H1 (cell line): ENCODE results near the gene NAT8L. TPM values are rescaled to one million over a fixed set of nuclear protein-coding genes. Genes with fewer than 3 reads are reported as not detected.

Source experiments
- CTCF ChIA-PET: fragments of 300-600 bp; sonication (Branson Sonifier 250); formaldehyde crosslinking; loops from one replicate; lab custom pipeline; 2021; ENCODE audit not compliant: partially characterized antibody; lab: Charles Lee
- POLR2A ChIA-PET: fragments of 300-600 bp; sonication (Branson Sonifier 250); formaldehyde crosslinking; loops from one replicate; lab custom pipeline; 2021; ENCODE audit warnings: inconsistent platforms; ENCODE audit not compliant: partially characterized antibody; lab: Charles Lee
- DNase-seq, 2 experiments: peaks; one replicate each; pipeline versions ENCODE4 v3.0.0 to v3.0.0-alpha.2; 2010 to 2022; ENCODE audit warnings: low spot score in 2 of 2, low read depth in 1 of 2, mixed read lengths in 1 of 2
- FAIRE-seq: peaks from 2 replicates; lab custom pipeline; 2011; peaks lifted over from hg19 to GRCh38; lab: Jason Lieb, UNC
- H2AFZ ChIP-seq: 2 replicates; pipeline ENCODE4 v1.8.1; 2012; ENCODE audit warnings: low read length, inconsistent platforms
- H2AK5ac ChIP-seq: 2 replicates; pipeline ENCODE4 v1.6.1; 2013; ENCODE audit warnings: low read depth, low read length
- H2BK120ac ChIP-seq: replicated peaks from 2 replicates; pipeline ENCODE3; 2013; ENCODE audit warnings: low read depth, low read length, inconsistent platforms
- H2BK12ac ChIP-seq: 2 replicates; pipeline ENCODE4 v1.6.1; 2013; ENCODE audit warnings: low read depth, low read length
- H2BK15ac ChIP-seq: 2 replicates; pipeline ENCODE4 v1.6.1; 2013; ENCODE audit warnings: low read length
- H2BK20ac ChIP-seq: 2 replicates; pipeline ENCODE4 v1.6.1; 2013; ENCODE audit warnings: low read length
- H2BK5ac ChIP-seq: 2 replicates; pipeline ENCODE4 v1.6.1; 2013; ENCODE audit warnings: low read depth, low read length
- H3K14ac ChIP-seq: 2 replicates; pipeline ENCODE4 v1.6.1; 2013; ENCODE audit warnings: inconsistent platforms; ENCODE audit not compliant: insufficient read length
- H3K18ac ChIP-seq: 2 replicates; pipeline ENCODE4 v1.6.1; 2013; ENCODE audit warnings: low read length; ENCODE audit errors: extremely low read depth
- H3K23ac ChIP-seq: 2 replicates; pipeline ENCODE4 v1.6.1; 2013; ENCODE audit warnings: inconsistent platforms; ENCODE audit not compliant: insufficient read length
- H3K23me2 ChIP-seq: 2 replicates; pipeline ENCODE4 v1.6.1; 2013; ENCODE audit warnings: low read depth, low read length
- H3K27ac ChIP-seq: 2 replicates; pipeline ENCODE4 v1.6.1; 2011; ENCODE audit warnings: low read depth, low read length, inconsistent platforms
- H3K27me3 ChIP-seq, 4 experiments: replicated peaks in 1 of 4; 1 replicate in 1 of 4; 2 replicates in 3 of 4; pipeline versions ENCODE4 v1.6.1 to v1.8.1; 2011 to 2013; ENCODE audit warnings: low read length in 3 of 4, mild to moderate bottlenecking in 3 of 4, inconsistent platforms in 2 of 4, mixed read lengths in 2 of 4, moderate library complexity in 1 of 4; ENCODE audit not compliant: control insufficient read depth in 3 of 4, insufficient read depth in 3 of 4; ENCODE audit errors: extremely low read depth in 1 of 4
- H3K36me3 ChIP-seq, 4 experiments: 2 replicates each; pipeline versions ENCODE4 v1.6.1 to v1.8.1; 2011 to 2013; ENCODE audit warnings: mild to moderate bottlenecking in 4 of 4, low read length in 3 of 4, moderate library complexity in 2 of 4, control low read depth in 1 of 4, inconsistent platforms in 1 of 4; ENCODE audit not compliant: insufficient read depth in 4 of 4, control insufficient read depth in 2 of 4
- H3K4ac ChIP-seq: replicated peaks from 2 replicates; pipeline ENCODE3; 2013; ENCODE audit warnings: low read length, low read depth, mixed read lengths, inconsistent platforms; ENCODE audit not compliant: insufficient read length
- H3K4me1 ChIP-seq, 4 experiments: replicated peaks in 1 of 4; 1 replicate in 1 of 4; 2 replicates in 3 of 4; pipeline versions ENCODE4 v1.6.1 to v1.8.1; 2011 to 2013; ENCODE audit warnings: low read length in 3 of 4, inconsistent platforms in 2 of 4, mixed read lengths in 1 of 4; ENCODE audit not compliant: insufficient read depth in 4 of 4, control insufficient read depth in 3 of 4
- H3K4me2 ChIP-seq, 2 experiments: 2 replicates each; pipeline versions ENCODE4 v1.6.1 to v1.8.1; 2011 to 2013; ENCODE audit warnings: low read depth in 2 of 2, low read length in 2 of 2, control low read depth in 1 of 2, inconsistent platforms in 1 of 2, mild to moderate bottlenecking in 1 of 2; ENCODE audit not compliant: insufficient read depth in 1 of 2
- H3K4me3 ChIP-seq, 4 experiments: fragments of 200-600, 300-600 bp in 1 of 4; sonication (generic), shearing (Covaris generic), sonication (Bioruptor Twin) in 1 of 4; 2 replicates each; pipeline versions ENCODE4 v1.5.1 to v1.8.1; 2011 to 2016; ENCODE audit warnings: low read length in 4 of 4, low read depth in 3 of 4, control low read depth in 2 of 4, inconsistent platforms in 2 of 4, mild to moderate bottlenecking in 2 of 4, mixed read lengths in 1 of 4, moderate library complexity in 1 of 4; ENCODE audit not compliant: insufficient read depth in 2 of 4; ENCODE audit errors: extremely low read depth in 1 of 4
- H3K56ac ChIP-seq: replicated peaks from 2 replicates; pipeline ENCODE3; 2013; ENCODE audit warnings: low read depth, mild to moderate bottlenecking, mixed read lengths, low read length, inconsistent platforms; ENCODE audit not compliant: insufficient read length
- H3K79me1 ChIP-seq: 2 replicates; pipeline ENCODE4 v1.6.1; 2013; ENCODE audit warnings: low read depth, low read length, control low read depth
- H3K79me2 ChIP-seq, 2 experiments: 2 replicates each; pipeline versions ENCODE4 v1.6.1 to v1.8.1; 2012 to 2013; ENCODE audit warnings: low read length in 2 of 2, mild to moderate bottlenecking in 2 of 2, inconsistent platforms in 1 of 2; ENCODE audit not compliant: insufficient read depth in 2 of 2, control insufficient read depth in 1 of 2
- H3K9ac ChIP-seq, 4 experiments: replicated peaks in 1 of 4; 1 replicate in 1 of 4; 2 replicates in 3 of 4; pipeline versions ENCODE4 v1.6.1 to v1.8.1; 2011 to 2013; ENCODE audit warnings: low read depth in 3 of 4, low read length in 3 of 4, control low read depth in 2 of 4, mild to moderate bottlenecking in 2 of 4, moderate library complexity in 2 of 4, inconsistent platforms in 1 of 4; ENCODE audit errors: extremely low read depth in 1 of 4
- H3K9me3 ChIP-seq, 2 experiments: 2 replicates each; pipeline versions ENCODE4 v1.6.1 to v1.8.1; 2012 to 2013; ENCODE audit warnings: mild to moderate bottlenecking in 2 of 2, moderate library complexity in 2 of 2, control low read depth in 1 of 2, inconsistent platforms in 1 of 2, low read depth in 1 of 2, low read length in 1 of 2, mixed read lengths in 1 of 2; ENCODE audit not compliant: insufficient read depth in 2 of 2
- H4K20me1 ChIP-seq, 2 experiments: replicated peaks in 1 of 2; 2 replicates each; pipeline versions ENCODE3 to v1.8.1; 2011 to 2013; ENCODE audit warnings: inconsistent platforms in 2 of 2, low read length in 2 of 2, mild to moderate bottlenecking in 1 of 2; ENCODE audit not compliant: insufficient read depth in 2 of 2, control insufficient read depth in 1 of 2
- H4K5ac ChIP-seq: 2 replicates; pipeline ENCODE4 v1.6.1; 2013; ENCODE audit warnings: low read length, low read depth, mixed read lengths, inconsistent platforms; ENCODE audit not compliant: insufficient read length
- H4K8ac ChIP-seq: 2 replicates; pipeline ENCODE4 v1.8.0; 2013; ENCODE audit warnings: mild to moderate bottlenecking, moderate library complexity, low read length, inconsistent platforms; ENCODE audit not compliant: insufficient read depth; ENCODE audit errors: extremely low read depth
- H4K91ac ChIP-seq: replicated peaks from 2 replicates; pipeline ENCODE3; 2013; ENCODE audit warnings: low read length, mixed read lengths, inconsistent platforms; ENCODE audit not compliant: insufficient read length
- ASH2L ChIP-seq: fragments of 200-600, 300-600 bp; sonication (generic); IDR thresholded peaks from one replicate; pipeline ENCODE4 v1.7.1; 2017; ENCODE audit warnings: low read length
- CTBP2 ChIP-seq: IDR thresholded peaks from 2 replicates; pipeline ENCODE4 v1.7.0; 2011; ENCODE audit warnings: borderline replicate concordance, mild to moderate bottlenecking, moderate library complexity, mixed read lengths, low read length; ENCODE audit not compliant: insufficient read depth, insufficient read length
- EZH2 ChIP-seq: fragments of 200-600 bp; sonication (generic); IDR thresholded peaks from 2 replicates; pipeline ENCODE4 v1.7.1; 2012; ENCODE audit warnings: low read depth, mild to moderate bottlenecking, moderate library complexity, low read length, inconsistent platforms; ENCODE audit not compliant: severe bottlenecking
- KDM1A ChIP-seq: fragments of 200-600, 300-600 bp; sonication (generic); IDR thresholded peaks from 2 replicates; pipeline ENCODE4 v1.7.1; 2016; ENCODE audit warnings: mild to moderate bottlenecking, low read length, borderline replicate concordance
- KDM4A ChIP-seq: IDR thresholded peaks from one replicate; pipeline ENCODE4 v1.7.1; 2012; ENCODE audit warnings: low read depth, mild to moderate bottlenecking, moderate library complexity, low read length, inconsistent platforms; ENCODE audit not compliant: severe bottlenecking
- KDM5A ChIP-seq: fragments of 200-600 bp; IDR thresholded peaks from 2 replicates; pipeline ENCODE4 v1.7.1; 2012; ENCODE audit warnings: mild to moderate bottlenecking, low read length, inconsistent platforms, mixed read lengths
- MAX ChIP-seq: IDR thresholded peaks from 2 replicates; pipeline ENCODE4 v1.6.1; 2012; ENCODE audit warnings: inconsistent platforms
- NRF1 ChIP-seq: IDR thresholded peaks from 2 replicates; pipeline ENCODE4 v1.6.1; 2011; ENCODE audit warnings: mild to moderate bottlenecking, low read depth, low read length, improper control_type of control experiment
- POLR2A ChIP-seq, 2 experiments: IDR thresholded peaks; 1 replicate in 1 of 2; 2 replicates in 1 of 2; pipeline ENCODE4 v1.6.1; 2011; ENCODE audit warnings: low read depth in 2 of 2, low read length in 2 of 2, mild to moderate bottlenecking in 2 of 2; ENCODE audit errors: control extremely low read depth in 1 of 2
- SRF ChIP-seq: IDR thresholded peaks from 2 replicates; pipeline ENCODE4 v1.6.1; 2011; ENCODE audit warnings: mild to moderate bottlenecking, low read depth, low read length, moderate library complexity
- SUZ12 ChIP-seq: fragments of 200-600 bp; sonication (generic); IDR thresholded peaks from 2 replicates; pipeline ENCODE4 v1.6.1; 2012; ENCODE audit warnings: mild to moderate bottlenecking, inconsistent platforms, low read length, moderate library complexity, mixed read lengths
- TAF7 ChIP-seq: optimal IDR thresholded peaks from 2 replicates; pipeline ENCODE3; 2011; ENCODE audit warnings: low read depth, mild to moderate bottlenecking, inconsistent platforms, low read length, moderate library complexity, borderline replicate concordance
- TCF12 ChIP-seq: IDR thresholded peaks from 2 replicates; pipeline ENCODE4 v1.6.1; 2011; ENCODE audit warnings: low read depth, mild to moderate bottlenecking, low read length
- WGBS, 2 experiments: shearing (Covaris generic) in 1 of 2; methylation state at CpG; one replicate each; pipeline versions ENCODE4 v1.1.6 to v1.1.7; 2013 to 2015; ENCODE audit warnings: low lambda C conversion rate in 2 of 2, mixed read lengths in 2 of 2, inconsistent platforms in 1 of 2, low coverage in 1 of 2, missing lambda C conversion rate in 1 of 2; ENCODE audit not compliant: insufficient replicate concordance in 2 of 2, insufficient coverage in 1 of 2, insufficient read length in 1 of 2; ENCODE audit errors: extremely low coverage in 1 of 2, missing lambda C conversion rate in 1 of 2; 5-methylcytosine and 5-hydroxymethylcytosine counted together
- polyA plus RNA-seq, 7 experiments: library from polyadenylated mRNA; depleted of rRNA in 3 of 7; stranded (reverse) in 5 of 7; unstranded in 2 of 7; fragments of >200 nt in 5 of 7; fragments of 200-250 nt in 2 of 7; gene quantifications; 1 replicate in 5 of 7; 2 replicates in 1 of 7; 4 replicates in 1 of 7; pipeline versions ENCODE4 v1.2.1 to v1.2.3, GENCODE V29; 2011 to 2013; ENCODE audit warnings: missing spikeins in 2 of 7, mixed read lengths in 2 of 7
- total RNA-seq: library from RNA; stranded (reverse); fragmentation: NEBNext Ultra II Directional; extraction: Animal tissue kit (Norgen Biotek cat#: 25700); gene quantifications from 2 replicates; pipeline ENCODE4 v1.2.1, GENCODE V29; 2021
- TF ChIP-seq, protein P1 (sequence below): IDR thresholded peaks from 2 replicates; pipeline ENCODE4 v1.6.1; 2011; ENCODE audit warnings: low read depth, mild to moderate bottlenecking, low read length; ENCODE audit not compliant: insufficient read depth

The NAT8L gene
- total and polyA plus RNA-seq, 2 of the 8 experiments (the other 6 are each of a cell fraction or from before 2014, with no cell fraction given) = 10.8 TPM

- no peak overlapping the region for H3K4me3 ChIP-seq
- no peak overlapping the region for H2BK12ac ChIP-seq
- H3K36me3 ChIP-seq = no peaks in the 10 kb centered on the region
- no peak overlapping the region for H4K5ac ChIP-seq
- no peak overlapping the region for H2BK5ac ChIP-seq
- H3K18ac ChIP-seq = no peak overlapping the region
- no peaks in the 10 kb centered on the region for H3K9me3 ChIP-seq
- no peak overlapping the region for H3K23ac ChIP-seq
- DNase-seq = peak in 1 of 2 experiments; percentile 7
- no peak overlapping the region for H2BK120ac ChIP-seq
- H3K79me2 ChIP-seq = no peaks in the 10 kb centered on the region
- H3K4ac ChIP-seq = no peak overlapping the region
- H3K9ac ChIP-seq = no peak overlapping the region
- no peak overlapping the region for H3K14ac ChIP-seq
- peaks cover 4% of the 10 kb centered on the region; the same call in 1 of the 2 replicates for H3K23me2 ChIP-seq
- H3K27ac ChIP-seq = no peak overlapping the region
- POLR2A ChIA-PET = no interaction called here
- peaks cover 12 to 29% (median 20%) of the 10 kb centered on the region in 4 experiments for H3K27me3 ChIP-seq
- H2BK15ac ChIP-seq = no peak overlapping the region
- H3K79me1 ChIP-seq = no peaks in the 10 kb centered on the region
- H3K56ac ChIP-seq = no peak overlapping the region
- H3K4me2 ChIP-seq = no peak overlapping the region
- peaks cover 0 to 2% of the 10 kb centered on the region in 2 experiments for H4K20me1 ChIP-seq
- CTCF ChIA-PET = no interaction called here
- no peak overlapping the region for H4K91ac ChIP-seq
- no peak overlapping the region for H2AK5ac ChIP-seq
- H2BK20ac ChIP-seq = no peak overlapping the region
- no peak for FAIRE-seq
- H4K8ac ChIP-seq = no peak overlapping the region
- 82% methylated on average over 6 of the region's 6 CpGs; no CpG with 5 or more reads in 1 of the 2 experiments for WGBS, 2 experiments
- H2AFZ ChIP-seq = no peak overlapping the region
- H3K4me1 ChIP-seq = peaks cover 0 to 6% (median 5%) of the 10 kb centered on the region in 4 experiments; a peak in 4 of 7 replicates
- TF ChIP-seq NRF1 (no peak), SUZ12 (no peak), ASH2L (no peak), TAF7 (no peak), CTBP2 (no peak), KDM1A (no peak), KDM4A (no peak), MAX (no peak), POLR2A (IDR thresholded peaks at IDR 0.05; ENCODE audit: control extremely low read depth in 1 of 2, low read depth in 2 of 2, low read length in 2 of 2) (no peak), TCF12 (no peak), EZH2 (no peak), SRF (no peak), KDM5A (no peak)
- TF ChIP-seq, protein P1, sequence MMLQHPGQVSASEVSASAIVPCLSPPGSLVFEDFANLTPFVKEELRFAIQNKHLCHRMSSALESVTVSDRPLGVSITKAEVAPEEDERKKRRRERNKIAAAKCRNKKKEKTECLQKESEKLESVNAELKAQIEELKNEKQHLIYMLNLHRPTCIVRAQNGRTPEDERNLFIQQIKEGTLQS = no peak
Measured at GRCh38 chr4:2054217-2054616, 4.9 kb upstream of the NAT8L start.
